ENCODE data around the gene MGAT3.
"Not testable (repeated sequence)": the region's sequence is repeated elsewhere in the genome, so short reads cannot be mapped to it uniquely, and the experiment has no call there.

Gene MGAT3, protein sequence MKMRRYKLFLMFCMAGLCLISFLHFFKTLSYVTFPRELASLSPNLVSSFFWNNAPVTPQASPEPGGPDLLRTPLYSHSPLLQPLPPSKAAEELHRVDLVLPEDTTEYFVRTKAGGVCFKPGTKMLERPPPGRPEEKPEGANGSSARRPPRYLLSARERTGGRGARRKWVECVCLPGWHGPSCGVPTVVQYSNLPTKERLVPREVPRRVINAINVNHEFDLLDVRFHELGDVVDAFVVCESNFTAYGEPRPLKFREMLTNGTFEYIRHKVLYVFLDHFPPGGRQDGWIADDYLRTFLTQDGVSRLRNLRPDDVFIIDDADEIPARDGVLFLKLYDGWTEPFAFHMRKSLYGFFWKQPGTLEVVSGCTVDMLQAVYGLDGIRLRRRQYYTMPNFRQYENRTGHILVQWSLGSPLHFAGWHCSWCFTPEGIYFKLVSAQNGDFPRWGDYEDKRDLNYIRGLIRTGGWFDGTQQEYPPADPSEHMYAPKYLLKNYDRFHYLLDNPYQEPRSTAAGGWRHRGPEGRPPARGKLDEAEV

DNA sequence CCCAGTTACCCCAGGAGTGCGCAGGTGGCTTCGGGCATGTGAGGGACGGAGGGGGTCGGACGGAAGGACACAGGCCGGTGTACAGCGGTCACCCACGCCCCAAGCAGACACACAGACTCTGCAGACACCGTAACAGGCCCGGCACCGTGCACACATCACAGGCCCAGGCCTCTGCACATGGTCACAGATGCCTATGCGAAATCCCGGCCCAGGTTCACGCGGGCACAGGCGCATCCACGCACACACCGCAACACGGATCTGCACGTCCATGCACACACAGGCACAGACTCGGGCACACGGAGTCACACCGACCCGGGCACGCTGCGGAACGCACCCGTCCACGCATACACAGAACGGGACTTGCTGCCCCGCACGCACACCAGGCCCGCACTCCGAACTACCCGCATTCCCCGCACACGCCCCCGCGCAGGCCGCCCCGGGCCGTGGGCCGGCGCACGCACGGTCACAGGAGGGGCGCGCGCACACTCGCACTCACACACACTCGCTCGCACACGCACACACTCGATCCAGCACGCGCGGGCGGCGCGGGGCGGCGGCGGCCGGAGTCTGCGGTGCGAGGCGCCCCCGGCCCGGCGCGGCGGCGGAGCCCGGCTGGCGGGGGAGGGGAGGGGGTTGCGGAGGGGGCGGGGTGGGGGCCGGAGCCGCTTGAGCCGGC is at the start of gene MGAT3:
MGAT3 (plus strand) TSS at position 491 of the 676 bp plus-strand sequence. CDS start 30,336 bp downstream, outside the sequence.
- TF ChIP-seq POLR2AphosphoS5 (IDR thresholded peaks at IDR 0.05; ENCODE audit: borderline replicate concordance, low read depth, low read length), result no peak
- TF ChIP-seq FOXP2 (optimal IDR thresholded peaks at IDR 0.05; ENCODE audit: control extremely low read depth, extremely low read length, insufficient read depth), result no peak
- no peak for TF ChIP-seq EZH2 (IDR thresholded peaks at IDR 0.05)
- H3K27ac ChIP-seq, result 0 out of 2 replicates have a peak within 1 kb of the TSS, but pooled peaks have one; percentile 25

DNA sequence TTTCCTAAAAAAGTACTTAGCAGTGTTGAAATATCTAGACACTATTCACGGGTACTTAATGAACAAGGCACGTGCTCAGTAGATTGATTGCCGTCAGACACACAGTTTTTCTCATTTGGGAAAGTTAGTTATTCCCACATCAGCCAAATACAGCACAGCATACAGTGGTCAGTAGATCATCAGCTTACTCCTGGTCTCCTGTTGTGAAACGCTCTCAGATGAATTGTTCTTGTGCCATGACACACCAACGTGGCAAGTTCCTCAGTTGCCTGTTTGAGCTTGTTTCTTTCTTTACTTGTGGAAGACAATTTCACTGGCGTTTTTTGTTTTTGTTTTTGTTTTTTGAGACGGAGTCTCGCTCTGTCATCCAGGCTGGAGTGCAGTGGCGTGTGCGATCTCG is 48.6 kb upstream of the MGAT3 start:
- H3K9me3 ChIP-seq (ENCODE audit: low read depth, low read length), result no peaks in the 10 kb centered on the region
- no peak overlapping the region for H3K4me3 ChIP-seq
- no peak for DNase-seq (ENCODE audit: low read depth, low spot score)
- H3K27ac ChIP-seq, result no peak overlapping the region
- TF ChIP-seq FOXP2 (optimal IDR thresholded peaks at IDR 0.05; ENCODE audit: control extremely low read depth, extremely low read length, insufficient read depth) (no peak), POLR2AphosphoS5 (IDR thresholded peaks at IDR 0.05; ENCODE audit: borderline replicate concordance, low read depth, low read length) (no peak), EZH2 (IDR thresholded peaks at IDR 0.05) (no peak)
- no peaks in the 10 kb centered on the region; the same call in 1 of the 2 replicates for H3K36me3 ChIP-seq (ENCODE audit: insufficient read depth, low read length)
- no peak overlapping the region for H3K9ac ChIP-seq (ENCODE audit: insufficient read length)

More for the DNA sequence above, at the start of gene MGAT3:
- H3K36me3 ChIP-seq (ENCODE audit: insufficient read depth, low read length), result no peaks in the 10 kb centered on the region
- H3K9me3 ChIP-seq (ENCODE audit: low read depth, low read length), result no peaks in the 10 kb centered on the region
- H3K9ac ChIP-seq (ENCODE audit: insufficient read length), result peak within 1 kb of the TSS; percentile 78
- DNase-seq (ENCODE audit: low read depth, low spot score), result no peak
- peak within 1 kb of the TSS; percentile 87 for H3K4me3 ChIP-seq

DNA sequence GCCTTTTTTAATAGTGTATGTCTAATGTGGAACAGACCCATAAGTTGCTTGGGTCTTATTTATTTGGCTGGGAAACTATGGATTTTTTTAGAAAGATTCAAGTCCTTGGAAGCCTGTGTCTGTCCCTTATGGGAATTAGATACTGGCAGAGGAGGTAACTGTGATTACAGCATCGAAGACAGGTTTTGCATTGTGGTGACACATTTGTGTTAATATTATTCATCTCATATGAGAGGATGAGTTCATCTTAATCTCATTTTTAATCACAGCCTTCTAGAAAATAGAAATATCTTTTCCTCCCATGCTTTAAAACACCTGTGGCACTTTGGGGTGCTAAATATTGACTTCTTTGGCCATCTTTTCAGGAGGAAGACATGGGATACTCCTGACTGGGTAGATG is 48.0 kb upstream of the MGAT3 start:
- no peak for DNase-seq (ENCODE audit: low read depth, low spot score)
- H3K36me3 ChIP-seq (ENCODE audit: insufficient read depth, low read length), result no peaks in the 10 kb centered on the region; the same call in 1 of the 2 replicates
- H3K27ac ChIP-seq, result no peak overlapping the region
- no peak overlapping the region for H3K4me3 ChIP-seq
- no peak overlapping the region for H3K9ac ChIP-seq (ENCODE audit: insufficient read length)
- no peaks in the 10 kb centered on the region for H3K9me3 ChIP-seq (ENCODE audit: low read depth, low read length)
- TF ChIP-seq FOXP2 (optimal IDR thresholded peaks at IDR 0.05; ENCODE audit: control extremely low read depth, extremely low read length, insufficient read depth) (no peak), POLR2AphosphoS5 (IDR thresholded peaks at IDR 0.05; ENCODE audit: borderline replicate concordance, low read depth, low read length) (no peak), EZH2 (IDR thresholded peaks at IDR 0.05) (no peak)

DNA sequence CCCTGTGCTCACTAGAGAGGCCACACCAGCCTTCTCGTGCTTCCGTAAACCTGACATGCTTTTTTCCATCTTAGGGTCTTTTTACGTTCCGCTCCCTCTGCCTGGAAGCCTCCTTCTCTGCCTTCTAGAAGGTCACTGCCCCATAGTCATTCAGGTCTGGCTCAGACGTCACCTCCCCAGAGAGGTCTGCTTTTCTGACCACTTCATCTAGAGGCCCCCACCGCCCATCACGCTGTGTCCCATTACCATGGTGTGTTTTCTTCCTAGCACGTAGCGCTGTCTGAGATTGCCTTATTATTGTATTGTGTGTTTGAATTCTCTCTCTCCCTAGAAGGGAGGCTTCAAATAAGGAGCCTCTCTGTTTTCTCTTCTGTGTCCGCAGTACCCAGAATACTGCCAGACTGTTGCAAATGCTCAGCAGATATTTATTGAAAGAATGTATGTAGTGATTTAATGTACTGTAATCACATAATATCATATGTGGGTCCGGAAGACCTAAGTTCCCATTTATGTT is 47.2 kb upstream of the MGAT3 start:
- H3K9me3 ChIP-seq (ENCODE audit: low read depth, low read length), result no peaks in the 10 kb centered on the region
- H3K36me3 ChIP-seq (ENCODE audit: insufficient read depth, low read length), result no peaks in the 10 kb centered on the region; the same call in 1 of the 2 replicates
- TF ChIP-seq POLR2AphosphoS5 (IDR thresholded peaks at IDR 0.05; ENCODE audit: borderline replicate concordance, low read depth, low read length) (no peak), EZH2 (IDR thresholded peaks at IDR 0.05) (no peak)
- no peak overlapping the region for H3K4me3 ChIP-seq
- H3K27ac ChIP-seq, result no peak overlapping the region
- DNase-seq (ENCODE audit: low read depth, low spot score), result no peak
- no peak overlapping the region for H3K9ac ChIP-seq (ENCODE audit: insufficient read length)

DNA sequence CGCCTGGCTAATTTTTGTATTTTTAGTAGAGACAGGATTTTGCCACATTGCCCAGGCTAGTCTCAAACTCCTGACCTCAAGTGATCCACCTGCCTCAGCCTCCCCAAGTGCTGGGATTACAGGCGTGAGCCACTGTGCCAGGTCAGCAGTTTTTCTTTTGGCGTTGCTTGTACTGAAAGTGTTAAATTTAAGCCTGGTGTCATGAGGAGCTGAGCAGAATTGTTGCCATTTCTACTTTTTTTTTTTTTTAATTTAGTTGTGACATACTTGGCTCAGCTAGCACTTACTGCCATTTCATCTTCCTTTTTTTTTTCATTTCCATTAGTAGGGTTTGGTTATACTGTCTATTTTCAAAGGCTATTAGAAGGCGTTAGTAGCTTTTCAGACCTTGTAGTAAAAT is 46.5 kb upstream of the MGAT3 start:
- no peak for DNase-seq (ENCODE audit: low read depth, low spot score)
- TF ChIP-seq POLR2AphosphoS5 (IDR thresholded peaks at IDR 0.05; ENCODE audit: borderline replicate concordance, low read depth, low read length), result no peak
- no peak for TF ChIP-seq EZH2 (IDR thresholded peaks at IDR 0.05)
- no peak for TF ChIP-seq FOXP2 (optimal IDR thresholded peaks at IDR 0.05; ENCODE audit: control extremely low read depth, extremely low read length, insufficient read depth)
- H3K27ac ChIP-seq, result no peak overlapping the region

DNA sequence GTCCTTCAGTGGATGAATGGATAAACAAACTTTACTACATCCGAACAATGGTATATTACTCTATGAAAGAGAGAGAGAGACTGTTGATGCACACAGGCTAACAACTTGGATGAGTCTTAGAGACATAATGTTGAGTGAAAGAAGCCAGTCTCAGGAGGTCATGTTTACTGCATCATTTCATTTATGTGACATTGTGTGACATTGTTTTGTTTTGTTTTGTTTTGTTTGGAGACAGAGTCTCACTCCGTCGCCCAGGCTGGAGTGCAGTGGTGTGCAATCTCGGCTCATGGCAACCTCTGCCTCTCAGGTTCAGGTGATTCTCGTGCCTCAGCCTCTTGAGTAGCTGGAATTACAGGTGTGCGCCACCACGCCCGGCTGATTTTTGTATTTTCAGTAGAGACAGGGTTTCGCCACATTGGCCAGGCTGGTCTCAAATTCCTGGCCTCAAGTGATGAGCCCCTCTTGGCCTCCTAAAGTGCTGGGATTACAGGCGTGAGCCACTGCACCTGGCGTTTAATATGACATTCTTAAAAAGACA is 44.9 kb upstream of the MGAT3 start:
- DNase-seq (ENCODE audit: low read depth, low spot score); H3K4me3 ChIP-seq; H3K9ac ChIP-seq (ENCODE audit: insufficient read length); H3K9me3 ChIP-seq (ENCODE audit: low read depth, low read length); H3K36me3 ChIP-seq (ENCODE audit: insufficient read depth, low read length): not testable (repeated sequence)
- H3K27ac ChIP-seq, result peak overlapping the region; percentile 76; the same call in 1 of the 2 replicates

More for the DNA sequence above, 46.5 kb upstream of the MGAT3 start:
- Histone ChIP-seq H3K9me3 (ENCODE audit: low read depth, low read length) (no peaks in the 10 kb centered on the region), H3K36me3 (ENCODE audit: insufficient read depth, low read length) (no peaks in the 10 kb centered on the region; the same call in 1 of the 2 replicates), H3K9ac (ENCODE audit: insufficient read length) (no peak overlapping the region), H3K4me3 (no peak overlapping the region)

DNA sequence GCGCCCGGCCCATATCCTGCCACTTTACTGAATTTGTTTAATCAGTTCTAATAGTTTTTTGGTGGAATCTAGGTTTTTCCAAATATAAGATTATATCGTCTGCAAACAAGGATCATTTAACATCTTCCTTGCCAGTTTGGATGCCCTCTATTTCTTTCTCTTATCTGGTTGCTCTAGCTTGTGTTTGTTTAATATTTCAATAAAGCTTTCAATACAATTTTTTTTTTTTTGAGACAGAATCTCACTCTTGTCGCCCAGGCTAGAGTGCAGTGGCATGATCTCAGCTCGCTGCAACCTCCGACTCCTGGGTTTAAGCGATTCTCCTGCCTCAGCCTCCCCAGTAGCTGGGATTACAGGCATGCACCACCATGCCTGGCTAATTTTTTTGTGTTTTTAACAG is 43.6 kb upstream of the MGAT3 start:
- not testable (repeated sequence) for H3K27ac ChIP-seq; H3K9me3 ChIP-seq (ENCODE audit: low read depth, low read length); H3K9ac ChIP-seq (ENCODE audit: insufficient read length); H3K4me3 ChIP-seq; DNase-seq (ENCODE audit: low read depth, low spot score)
- H3K36me3 ChIP-seq (ENCODE audit: insufficient read depth, low read length), result peaks cover 11% of the 10 kb centered on the region; the same call in 1 of the 2 replicates

DNA sequence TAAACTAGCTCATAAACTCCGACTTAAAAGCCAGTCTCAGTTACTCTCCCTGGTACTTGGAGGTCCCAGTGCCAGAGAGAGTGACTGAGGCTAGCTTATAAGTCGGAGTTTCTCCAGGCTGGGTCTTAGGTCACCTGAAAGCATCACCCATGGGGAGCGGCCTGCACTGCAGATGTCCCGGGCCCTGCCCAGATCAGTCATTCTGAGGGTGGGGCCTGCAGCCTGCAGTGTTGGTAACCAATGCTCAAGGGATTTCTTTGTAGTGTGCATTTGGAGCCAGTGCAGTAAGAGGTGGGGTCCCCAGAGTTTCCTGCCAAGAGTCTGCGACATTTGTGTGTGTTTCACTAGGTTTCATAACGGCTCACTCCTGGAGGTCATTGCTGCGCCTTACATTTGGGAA is 42.4 kb upstream of the MGAT3 start:
- H3K4me3 ChIP-seq, result no peak overlapping the region
- H3K9ac ChIP-seq (ENCODE audit: insufficient read length), result no peak overlapping the region
- no peak overlapping the region for H3K27ac ChIP-seq
- TF ChIP-seq EZH2 (IDR thresholded peaks at IDR 0.05) (no peak), POLR2AphosphoS5 (IDR thresholded peaks at IDR 0.05; ENCODE audit: borderline replicate concordance, low read depth, low read length) (no peak), FOXP2 (optimal IDR thresholded peaks at IDR 0.05; ENCODE audit: control extremely low read depth, extremely low read length, insufficient read depth) (no peak)
- no peaks in the 10 kb centered on the region for H3K9me3 ChIP-seq (ENCODE audit: low read depth, low read length)
- DNase-seq (ENCODE audit: low read depth, low spot score), result no peak
- peaks cover 16% of the 10 kb centered on the region; the same call in 1 of the 2 replicates for H3K36me3 ChIP-seq (ENCODE audit: insufficient read depth, low read length)

Measured in SK-N-MC (cell line).